ENCODE data around the gene GLE1.
"Not testable (repeated sequence)": the region's sequence is repeated elsewhere in the genome, so short reads cannot be mapped to it uniquely, and the experiment has no call there.

The GLE1 gene

DNA sequence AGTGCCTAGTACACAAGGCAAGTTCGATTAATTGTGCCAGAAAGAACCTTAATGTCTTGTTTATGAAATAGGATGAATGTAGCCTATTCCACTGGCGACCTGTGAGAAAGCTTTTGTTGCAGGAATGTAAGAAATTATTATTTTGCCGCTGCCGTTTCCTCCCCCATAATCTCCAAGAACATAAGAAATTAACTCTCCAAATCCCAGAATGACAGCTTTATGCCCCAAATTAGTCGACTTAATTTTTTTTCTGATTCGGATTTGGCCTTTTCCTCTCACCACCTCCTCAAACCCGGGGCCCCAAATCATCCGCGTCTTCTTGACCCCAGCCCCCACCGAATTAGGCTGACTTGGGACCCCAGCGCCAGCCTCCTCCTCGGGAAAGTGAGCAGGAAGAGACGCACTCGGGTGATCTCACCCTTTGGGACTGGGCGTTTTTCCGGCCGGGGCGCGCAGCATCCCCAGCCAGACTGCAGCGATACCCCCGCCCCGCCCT lies 47.2 kb downstream of the GLE1 start:
- peak; percentile 2 for DNase-seq (ENCODE audit: low spot score)

DNA sequence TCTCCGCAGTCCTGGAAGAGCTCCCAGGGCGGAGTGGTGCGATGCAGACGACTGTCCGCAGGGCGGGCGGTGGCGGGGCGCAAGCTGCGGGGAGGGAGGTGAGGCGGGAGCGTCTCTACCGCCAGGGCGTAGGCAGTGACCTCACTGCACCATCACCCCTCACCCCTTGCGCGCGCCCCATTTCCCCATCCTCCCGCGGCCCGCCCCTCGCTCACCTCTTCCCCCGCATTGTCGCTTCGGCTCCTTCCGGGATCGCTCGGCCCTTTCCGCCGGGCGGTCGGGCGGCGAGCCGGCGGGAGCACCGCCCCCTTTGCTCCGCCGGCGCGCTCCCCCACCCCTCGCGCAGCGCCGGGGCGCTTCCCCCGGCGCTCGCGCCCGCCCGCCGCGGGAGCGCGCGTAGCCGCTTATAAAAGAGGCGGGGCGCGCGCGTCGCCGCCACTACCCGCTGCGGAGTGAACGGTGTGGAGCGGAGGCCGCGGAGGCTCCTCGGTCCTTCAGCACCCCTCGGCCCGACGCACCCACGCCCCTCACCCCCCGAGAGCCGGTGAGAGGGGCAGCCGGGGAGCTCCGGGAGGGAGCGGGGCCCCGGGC lies 47.7 kb downstream of the GLE1 start, which contains the start of gene SPTAN1:
Gene SPTAN1, plus strand, starts transcription at position 435 of the 591 bp plus-strand sequence. CDS start 14,154 bp downstream, outside the sequence.
- peak; percentile 93 for DNase-seq (ENCODE audit: low spot score)

DNA sequence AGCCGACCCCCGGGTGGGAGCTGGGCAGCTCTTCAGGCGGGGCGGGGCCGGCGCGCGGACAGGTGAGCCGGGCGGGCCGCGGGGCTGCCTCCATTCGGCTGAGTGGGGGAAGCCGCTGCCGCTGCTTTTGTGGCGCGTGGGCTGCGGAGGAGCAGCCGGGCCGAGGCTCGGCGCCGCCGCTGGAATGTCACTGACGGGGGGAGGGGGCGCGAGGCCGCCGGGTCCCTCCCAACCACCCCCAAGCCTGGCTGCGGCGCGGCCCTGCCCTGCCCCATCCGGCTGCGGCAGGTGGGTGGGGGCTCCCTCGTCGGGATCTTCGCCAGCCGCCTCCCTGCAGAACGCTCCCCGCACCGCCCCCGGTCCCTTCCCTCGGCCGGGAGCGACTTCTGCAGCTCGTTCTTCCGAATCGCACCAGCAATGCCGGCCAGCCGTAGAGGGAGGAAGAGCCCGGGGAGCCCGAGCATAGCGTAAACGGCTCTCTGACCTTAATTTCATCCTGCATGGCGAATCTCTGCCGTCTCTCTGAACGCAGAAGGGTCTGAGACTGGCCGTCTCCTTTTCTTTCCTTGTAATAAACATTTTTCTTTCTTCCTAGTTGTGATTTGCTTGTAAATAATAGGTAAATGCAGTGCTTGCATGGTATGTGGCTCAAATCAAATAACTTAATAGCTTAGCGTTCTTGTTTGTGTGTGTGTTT lies 48.4 kb downstream of the GLE1 start:
- peak; percentile 45 for DNase-seq (ENCODE audit: low spot score)

DNA sequence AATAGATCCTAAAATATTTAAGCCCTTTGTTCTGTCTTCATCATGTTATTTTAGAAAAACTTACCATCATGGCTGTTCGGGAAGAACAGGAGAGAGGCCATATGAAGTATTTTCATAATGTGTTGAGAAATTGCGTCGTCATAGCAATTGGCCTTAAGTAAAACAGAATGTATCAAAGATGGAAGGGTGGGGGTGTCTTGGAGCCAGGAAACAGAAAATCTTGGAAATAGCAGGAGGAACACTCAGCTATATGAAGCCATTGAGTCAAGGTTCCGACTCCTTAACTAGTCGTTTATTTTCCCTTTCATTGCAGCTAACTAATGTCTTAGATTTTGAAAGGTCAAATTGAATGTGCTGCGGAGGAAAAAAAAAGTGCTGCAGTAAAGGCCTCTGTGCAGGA lies 49.2 kb downstream of the GLE1 start:
- DNase-seq (ENCODE audit: low spot score): peak; percentile 60

DNA sequence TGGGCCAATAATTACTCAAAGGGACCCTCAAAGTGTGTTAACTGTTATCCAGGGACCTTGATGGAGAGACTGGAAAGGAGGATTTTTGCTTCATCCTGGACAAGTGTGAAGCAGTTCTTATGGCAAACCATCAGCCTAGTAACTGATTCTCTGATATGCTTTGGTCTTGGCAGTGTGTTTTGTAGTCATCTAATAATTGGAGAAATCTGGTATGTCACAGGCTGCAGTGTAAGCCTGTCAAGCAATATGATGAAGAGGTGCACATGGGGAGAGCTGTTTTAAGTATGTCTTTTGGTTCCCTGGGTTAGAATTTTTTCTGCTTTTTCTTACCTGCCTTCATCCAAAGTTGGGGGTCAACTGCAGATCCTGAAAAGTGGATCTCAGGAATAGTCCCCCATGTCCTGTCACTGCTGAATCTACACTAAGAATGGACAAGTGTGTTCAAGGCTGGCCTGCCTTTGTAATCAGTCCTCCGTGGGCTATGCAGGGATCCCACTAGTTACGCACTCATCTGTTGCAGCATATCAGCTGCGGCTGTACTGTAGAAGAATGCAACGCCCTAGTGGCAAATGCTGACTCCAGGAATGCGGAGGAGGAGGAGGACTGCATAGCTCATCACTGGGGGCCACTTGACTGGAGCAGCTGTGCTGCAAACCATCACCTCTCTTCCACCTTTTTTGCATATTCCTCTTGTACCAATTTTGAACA lies 49.8 kb downstream of the GLE1 start:
- peak; percentile 91 for DNase-seq (ENCODE audit: low spot score)

DNA sequence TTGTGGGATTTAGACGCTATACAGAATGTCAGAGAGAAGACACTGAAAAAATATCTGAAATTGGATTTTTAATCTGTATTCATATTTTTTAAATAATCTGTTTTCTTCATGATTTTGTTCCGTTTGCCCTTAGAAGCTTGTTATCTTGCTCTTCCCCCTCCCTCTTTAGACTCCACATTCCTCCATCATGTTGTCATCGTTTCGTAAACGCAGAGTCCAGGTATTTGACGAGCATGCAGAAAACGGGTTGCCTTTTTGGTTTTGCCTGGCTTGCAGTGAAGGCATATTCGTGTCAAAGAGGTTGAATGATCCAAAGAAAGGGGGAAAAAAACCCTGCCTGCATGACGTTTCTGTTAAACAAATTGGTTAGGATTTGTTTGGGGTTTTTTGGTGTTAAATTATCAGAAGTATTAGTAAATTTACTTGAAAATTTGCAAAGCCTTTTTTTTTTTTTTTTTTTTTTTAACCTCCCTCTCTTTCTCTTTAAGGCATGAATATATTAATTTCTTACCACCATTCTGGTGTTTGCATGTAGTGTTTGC lies 50.7 kb downstream of the GLE1 start:
- peak; percentile 83 for DNase-seq (ENCODE audit: low spot score)

DNA sequence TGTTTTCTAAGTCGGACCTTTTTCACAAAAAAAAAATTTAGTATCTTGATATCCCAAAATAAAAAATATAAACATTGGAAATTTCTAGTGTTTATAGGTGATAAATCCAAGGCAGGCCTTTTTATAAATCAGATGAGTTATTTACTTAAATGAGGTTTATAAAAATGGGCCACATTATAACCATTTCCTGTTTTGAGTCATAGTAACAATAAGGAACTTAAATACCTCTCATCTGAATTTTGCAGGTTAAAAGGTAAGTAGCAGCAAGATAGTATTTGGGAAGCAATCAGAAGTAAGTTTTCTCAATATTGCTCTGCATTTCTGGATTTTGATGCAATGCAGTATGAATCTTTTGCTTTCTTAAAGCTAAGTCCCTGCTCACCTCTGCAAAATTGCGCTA lies 51.8 kb downstream of the GLE1 start:
- peak; percentile 38 for DNase-seq (ENCODE audit: low spot score)

DNA sequence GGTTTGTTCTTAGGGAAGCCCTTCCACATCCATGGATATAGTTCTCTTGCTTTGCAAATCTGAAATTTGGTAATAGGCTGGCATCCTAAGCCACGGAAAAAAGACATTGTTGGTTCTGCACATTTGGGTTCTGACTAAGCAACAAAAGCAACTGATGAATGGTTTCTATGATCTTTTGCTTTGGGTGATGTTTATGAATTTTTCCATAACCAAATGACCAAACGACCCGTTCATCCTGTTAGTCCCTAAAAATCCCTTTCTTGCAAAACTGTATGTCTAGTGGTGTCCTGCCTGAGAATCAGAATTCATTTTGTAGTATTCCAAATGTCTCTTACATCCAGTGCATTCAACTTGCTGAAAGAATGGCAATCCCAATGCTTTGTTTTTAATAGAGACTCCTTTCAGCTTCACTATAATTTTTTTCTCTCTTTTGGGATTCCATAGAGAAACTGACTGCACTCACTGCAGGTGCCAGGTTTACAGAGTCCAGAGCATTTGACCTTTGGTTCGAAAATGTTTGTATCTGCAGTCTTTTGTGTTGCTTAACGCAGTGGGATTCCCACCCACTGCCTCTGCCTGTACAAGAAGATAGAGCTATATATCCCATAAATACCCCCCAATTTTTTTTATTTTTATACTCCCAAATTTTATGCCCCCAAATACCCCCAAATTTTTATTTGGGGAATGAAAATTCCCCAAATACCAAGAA lies 52.6 kb downstream of the GLE1 start:
- DNase-seq (ENCODE audit: low spot score): no peak

DNA sequence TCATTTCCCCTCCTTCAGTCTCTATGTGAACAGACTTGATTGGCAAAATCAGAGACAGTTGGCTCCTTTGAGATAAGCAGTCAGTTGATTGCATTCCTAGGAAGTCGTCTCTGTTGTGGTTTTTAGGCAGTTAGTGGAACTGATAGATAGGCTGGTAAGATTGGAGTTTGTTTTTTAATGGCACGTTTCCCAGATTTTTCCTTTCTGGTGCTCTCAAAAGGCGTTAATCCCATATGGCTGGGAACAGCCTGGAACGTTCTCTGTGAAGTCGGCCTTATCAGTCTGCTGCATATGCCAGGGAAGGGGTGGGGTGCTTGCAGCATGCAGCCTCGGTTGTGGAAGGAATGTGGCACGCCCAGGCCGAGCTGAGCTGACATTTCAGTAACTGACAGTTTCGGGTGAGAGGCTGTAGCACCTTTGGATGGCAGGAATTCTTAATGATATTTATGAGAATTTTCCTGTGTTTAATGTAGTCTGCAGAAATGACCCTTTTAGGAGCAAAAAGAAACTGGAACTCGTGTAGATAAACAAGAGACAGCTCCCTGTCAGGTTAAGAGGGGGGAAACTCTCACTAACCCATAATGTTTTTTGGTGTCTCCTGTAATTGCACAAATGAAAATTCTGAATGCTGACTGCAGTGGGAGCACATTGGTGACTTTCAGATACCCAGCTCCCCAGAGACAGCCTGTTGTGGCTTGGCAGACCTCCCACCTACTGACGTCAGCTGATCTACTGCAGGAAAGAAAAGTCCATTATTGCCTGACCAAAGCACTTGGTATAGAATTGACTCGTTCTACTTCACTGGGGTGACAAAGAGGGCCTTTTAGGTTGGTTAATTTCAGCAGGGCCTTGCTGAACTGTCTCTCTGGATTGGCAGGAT lies 54.2 kb downstream of the GLE1 start:
- DNase-seq (ENCODE audit: low spot score): peak; percentile 86

DNA sequence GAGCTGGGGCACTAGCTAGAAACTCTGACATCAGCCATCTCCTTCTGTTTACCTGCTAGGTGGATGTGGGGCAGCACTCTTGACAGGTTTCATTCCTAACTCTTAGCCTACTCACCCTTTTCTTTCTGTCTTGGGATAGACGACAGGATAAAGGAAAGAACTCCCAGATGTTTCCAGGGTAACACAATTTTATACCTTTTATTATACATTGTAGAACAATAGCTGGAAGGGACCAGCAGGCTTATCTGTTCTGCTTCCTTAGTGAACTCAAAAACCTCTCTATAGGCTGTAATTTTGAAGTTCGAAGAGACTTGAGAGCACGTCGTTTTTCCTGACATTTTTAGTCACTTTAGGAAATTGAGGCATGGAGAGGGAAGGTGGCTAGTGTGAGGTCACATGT lies 61.1 kb downstream of the GLE1 start:
- DNase-seq (ENCODE audit: low spot score): no peak

DNA sequence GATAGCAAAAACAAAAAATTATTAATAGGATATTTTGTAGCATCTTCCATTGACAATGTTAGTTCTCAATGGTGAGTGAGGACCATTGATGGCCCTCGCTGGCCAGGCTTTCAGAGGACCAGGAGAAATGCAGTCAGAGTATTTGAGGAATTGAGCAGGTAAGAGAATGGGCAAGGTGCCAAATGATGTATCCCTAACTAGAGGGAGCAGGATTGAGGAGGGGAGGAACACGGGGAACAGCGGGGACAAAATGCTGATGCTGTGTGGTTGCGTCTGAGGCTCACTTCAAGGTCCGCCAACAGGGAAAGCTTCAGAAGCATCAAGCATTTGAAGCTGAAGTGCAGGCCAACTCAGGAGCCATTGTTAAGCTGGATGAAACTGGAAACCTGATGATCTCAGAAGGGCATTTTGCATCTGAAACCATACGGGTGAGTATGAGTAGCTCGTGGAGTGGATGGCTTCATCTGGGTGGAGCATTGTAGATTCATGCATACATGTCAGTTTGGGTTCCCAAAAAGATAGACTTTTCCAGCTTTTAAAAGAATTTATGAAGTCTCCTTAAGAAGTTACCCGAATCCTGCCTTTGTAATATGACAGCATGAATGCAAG lies 64.1 kb downstream of the GLE1 start:
- DNase-seq (ENCODE audit: low spot score): no peak

DNA sequence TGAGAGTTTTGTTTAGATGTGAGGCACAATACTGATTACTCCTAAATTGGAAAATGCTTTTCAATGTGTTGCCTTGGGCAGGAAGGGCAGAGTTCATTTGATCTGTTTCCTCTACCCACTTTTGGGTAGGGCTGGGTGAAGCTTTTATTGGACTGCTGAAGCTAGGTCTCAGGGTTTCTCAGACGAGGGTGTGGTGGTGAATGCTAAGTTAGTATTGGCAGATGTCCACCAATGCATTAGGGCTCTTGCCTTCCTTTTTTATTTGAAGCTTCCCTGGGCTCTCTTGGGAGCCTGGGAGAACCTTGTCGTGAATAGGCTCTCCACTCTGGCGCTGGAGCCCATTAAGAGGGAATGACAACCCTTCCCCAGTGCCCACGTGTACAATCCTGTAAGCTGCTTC lies 71.0 kb downstream of the GLE1 start:
- no peak for DNase-seq (ENCODE audit: low spot score)

DNA sequence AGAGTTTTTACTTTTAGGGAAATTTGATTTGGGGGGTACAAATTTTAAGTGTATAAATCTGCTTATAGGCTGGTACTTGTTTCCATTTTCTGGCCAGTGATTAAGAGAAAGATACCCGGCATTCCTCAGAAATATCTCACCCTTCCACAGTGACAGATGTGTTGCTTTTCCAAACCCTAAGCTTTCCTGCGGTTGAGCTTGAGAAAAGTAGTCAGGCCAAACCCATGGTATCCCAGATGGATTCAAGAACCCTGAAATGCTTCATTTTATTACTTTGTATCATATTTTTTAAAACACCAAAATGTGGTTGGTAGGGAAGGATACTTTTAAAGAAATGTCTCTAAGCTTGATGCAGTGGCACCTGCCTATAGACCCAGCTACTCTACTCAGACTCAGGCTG lies 71.4 kb downstream of the GLE1 start:
- DNase-seq (ENCODE audit: low spot score): no peak

DNA sequence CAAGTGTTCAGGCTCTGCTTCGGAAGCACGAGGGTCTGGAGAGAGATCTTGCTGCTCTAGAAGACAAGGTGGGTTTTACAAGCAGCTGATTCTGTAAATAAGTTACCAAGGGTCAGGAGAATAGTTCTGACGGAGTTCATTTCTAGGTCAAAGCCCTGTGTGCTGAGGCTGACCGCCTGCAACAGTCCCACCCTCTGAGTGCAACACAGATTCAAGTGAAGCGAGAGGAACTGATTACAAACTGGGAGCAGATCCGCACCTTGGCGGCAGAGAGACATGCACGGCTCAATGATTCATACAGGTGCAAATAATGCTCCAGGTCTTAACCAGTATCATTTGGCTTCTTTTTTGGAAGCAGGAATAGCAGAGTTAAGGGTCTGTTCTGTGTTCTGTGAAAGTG lies 72.7 kb downstream of the GLE1 start:
- DNase-seq (ENCODE audit: low spot score): no peak

DNA sequence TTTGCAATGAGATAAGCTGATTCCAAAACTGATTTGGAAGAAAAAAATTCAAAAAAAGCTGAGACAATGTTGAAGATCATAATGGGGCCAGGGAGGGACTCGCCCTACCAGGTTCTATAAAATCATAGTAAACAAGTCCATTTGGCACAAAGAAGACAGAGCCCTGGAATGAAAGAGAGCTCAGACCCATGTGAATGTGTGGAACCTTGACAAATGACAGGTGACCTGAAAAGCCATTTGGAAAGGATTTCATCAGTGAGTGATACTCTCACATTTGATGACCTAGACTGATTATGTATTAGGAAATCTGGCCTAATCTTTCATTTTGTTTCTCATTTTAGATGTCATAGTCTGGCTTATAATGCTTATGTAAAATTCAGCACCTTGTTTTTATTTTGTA lies 74.7 kb downstream of the GLE1 start:
- DNase-seq (ENCODE audit: low spot score): no peak

DNA sequence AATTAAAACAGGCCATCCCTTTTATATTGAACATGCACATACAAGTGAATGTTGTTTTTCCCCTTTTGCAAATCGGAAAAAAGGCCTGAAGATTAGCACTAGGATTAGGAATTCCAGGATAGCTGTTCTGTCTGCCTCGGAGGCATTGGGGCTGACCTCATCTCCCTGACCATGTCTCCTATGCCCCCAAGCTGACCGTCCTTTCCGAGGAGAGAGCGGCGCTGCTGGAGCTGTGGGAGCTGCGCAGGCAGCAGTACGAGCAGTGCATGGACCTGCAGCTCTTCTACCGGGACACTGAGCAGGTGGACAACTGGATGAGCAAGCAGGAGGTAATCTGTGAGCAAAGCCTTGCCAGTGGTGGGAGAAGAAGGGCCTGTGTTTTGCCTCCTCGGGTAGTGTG lies 76.2 kb downstream of the GLE1 start:
- DNase-seq (ENCODE audit: low spot score): no peak

DNA sequence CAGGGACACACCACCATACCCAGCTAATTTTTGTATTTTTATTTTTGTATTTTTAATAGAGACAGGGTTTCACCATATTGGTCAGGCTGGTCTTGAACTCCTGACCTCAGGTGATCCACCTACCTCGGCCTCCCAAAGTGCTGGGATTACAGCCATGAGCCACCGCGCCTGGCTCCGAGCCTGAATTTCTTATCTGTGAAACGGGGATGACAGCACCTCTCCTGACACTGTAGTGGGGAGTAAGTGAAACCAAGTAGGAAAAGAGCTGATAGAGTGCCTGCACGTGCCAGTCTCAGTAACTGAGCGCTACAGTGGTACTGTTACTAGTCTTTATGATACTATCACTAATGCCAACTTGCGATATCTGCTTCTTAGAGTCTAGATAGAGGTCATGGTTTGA lies 80.6 kb downstream of the GLE1 start:
- DNase-seq (ENCODE audit: low spot score): not testable (repeated sequence)

DNA sequence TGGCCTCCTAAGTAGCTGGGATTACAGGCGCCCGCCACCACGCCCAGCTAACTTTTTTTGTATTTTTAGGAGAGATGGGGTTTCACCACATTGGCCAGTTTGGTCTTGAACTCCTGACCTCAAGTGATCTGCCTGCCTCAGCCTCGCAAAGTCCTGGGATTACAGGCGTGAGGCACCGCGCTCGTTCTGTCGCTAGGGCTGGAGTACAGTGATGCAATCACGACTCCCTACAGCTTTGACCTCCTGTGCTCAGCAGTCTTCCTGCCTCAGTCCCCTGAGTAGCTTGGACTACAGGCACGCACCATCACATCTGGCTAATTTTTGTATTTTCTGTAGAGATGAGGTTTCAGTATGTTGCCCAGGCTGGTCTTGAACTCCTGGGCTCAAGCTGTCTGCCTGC lies 82.4 kb downstream of the GLE1 start:
- not testable (repeated sequence) for DNase-seq (ENCODE audit: low spot score)

DNA sequence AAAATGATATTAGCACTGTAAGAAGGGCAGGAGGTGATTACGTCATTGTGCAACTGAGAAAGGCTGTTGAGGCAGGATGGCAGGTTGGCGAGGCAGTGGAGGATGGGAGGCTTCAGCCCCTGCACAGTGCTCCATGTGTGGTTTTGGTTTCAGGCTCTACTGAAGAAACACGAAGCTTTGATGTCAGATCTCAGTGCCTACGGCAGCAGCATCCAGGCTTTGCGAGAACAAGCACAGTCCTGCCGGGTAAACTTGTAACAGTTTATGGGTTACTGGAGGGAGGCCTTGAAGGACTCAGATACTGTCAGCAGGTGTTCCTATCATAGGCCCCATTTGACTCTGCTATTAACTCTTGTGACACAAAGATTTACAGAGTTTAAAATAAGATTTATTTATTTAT lies 82.9 kb downstream of the GLE1 start:
- no peak for DNase-seq (ENCODE audit: low spot score)

DNA sequence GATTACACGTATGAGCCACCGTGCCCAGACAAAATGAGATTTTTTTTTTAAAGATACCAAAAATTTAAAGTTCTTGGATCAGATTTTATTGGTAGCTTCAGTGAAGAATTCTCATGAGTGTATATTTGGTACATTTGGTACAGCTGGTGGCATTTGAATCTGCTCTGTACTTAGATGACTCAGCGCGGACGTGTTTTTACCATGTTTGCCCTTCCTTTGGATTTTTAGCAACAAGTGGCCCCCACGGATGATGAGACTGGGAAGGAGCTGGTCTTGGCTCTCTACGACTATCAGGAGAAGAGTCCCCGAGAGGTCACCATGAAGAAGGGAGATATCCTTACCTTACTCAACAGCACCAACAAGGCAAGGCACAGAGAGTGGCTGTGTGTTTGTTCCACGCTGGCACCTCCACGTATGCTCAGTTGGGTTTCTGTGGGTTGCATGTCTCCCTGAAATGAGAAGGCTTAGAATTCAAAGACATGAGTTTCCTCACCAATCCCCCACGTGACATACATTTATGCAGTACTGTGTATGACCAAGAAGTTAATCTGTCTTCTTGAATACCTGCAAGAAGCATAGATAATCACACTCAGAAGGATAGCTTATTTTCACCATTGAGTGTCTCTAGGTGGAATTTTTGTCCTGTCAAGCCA lies 84.2 kb downstream of the GLE1 start:
- no peak for DNase-seq (ENCODE audit: low spot score)
